Measurements from ENCODE around the gene PTMA. TPM values are rescaled to one million over a fixed set of nuclear protein-coding genes. Genes with fewer than 3 reads are reported as not detected.
A peak's percentile ranks its signal among the peaks of the same experiment; 100 is the strongest.

The PTMA gene
- total and polyA plus RNA-seq, 9 of the 15 experiments (the other 6 are each of a cell fraction or from before 2014, with no cell fraction given), result 429 to 2,322 (median 1,578) TPM

DNA sequence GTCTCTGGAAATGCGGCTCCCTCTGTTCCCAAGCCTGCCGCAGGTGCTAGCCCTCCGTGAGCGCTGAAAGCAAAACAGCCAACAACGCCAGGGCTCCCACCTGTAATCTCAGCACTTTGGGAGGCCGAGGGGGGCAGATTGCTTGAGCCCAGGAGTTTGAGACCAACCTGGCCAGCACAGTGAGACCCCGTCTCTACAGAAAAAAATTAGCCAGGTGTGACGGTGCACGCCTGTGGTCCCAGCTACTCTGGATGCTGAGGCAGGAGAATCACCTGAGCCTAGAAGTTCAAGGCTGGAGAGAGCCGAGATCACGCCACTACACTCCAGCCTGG lies 41.3 kb upstream of the PTMA start (continued):
- TF ChIP-seq GTF2F1 (IDR thresholded peaks at IDR 0.05; ENCODE audit: low read depth, low read length) (no peak), PML (IDR thresholded peaks at IDR 0.05; ENCODE audit: low read length) (no peak), LARP7 (IDR thresholded peaks at IDR 0.05) (no peak), PYGO2 (tag; IDR thresholded peaks at IDR 0.05) (no peak)
- TF ChIP-seq, protein P1, sequence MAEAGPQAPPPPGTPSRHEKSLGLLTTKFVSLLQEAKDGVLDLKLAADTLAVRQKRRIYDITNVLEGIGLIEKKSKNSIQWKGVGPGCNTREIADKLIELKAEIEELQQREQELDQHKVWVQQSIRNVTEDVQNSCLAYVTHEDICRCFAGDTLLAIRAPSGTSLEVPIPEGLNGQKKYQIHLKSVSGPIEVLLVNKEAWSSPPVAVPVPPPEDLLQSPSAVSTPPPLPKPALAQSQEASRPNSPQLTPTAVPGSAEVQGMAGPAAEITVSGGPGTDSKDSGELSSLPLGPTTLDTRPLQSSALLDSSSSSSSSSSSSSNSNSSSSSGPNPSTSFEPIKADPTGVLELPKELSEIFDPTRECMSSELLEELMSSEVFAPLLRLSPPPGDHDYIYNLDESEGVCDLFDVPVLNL (CRISPR knock-in tag; IDR thresholded peaks at IDR 0.05; ENCODE audit: low read depth), result no peak

DNA sequence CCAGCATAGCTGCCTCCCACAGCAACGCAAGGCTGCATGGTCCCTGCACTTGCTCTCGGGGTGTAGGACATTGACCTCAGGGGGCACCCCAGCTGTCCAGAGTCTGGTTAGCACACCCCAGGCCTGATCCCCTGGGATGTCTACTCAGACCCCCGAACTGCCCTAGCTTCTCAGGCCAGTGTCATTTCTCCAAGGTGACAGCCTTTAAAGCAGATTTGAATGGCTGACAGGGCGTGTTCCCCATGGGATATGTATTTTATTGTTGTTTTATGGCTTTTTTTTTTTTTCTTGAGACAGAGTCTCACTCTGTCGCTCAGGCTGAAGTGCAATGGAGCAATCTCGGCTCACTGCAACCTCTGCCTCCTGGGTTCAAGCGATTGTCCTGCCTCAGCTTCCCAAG lies 40.8 kb upstream of the PTMA start:
- Histone ChIP-seq H4K20me1 (replicated peaks; ENCODE audit: control insufficient read depth, insufficient read depth, low read length) (no peaks in the 10 kb centered on the region), H2AFZ (ENCODE audit: low read depth, low read length) (0 out of 2 replicates have a peak overlapping the region, but pooled peaks have one; percentile 86), H3K9ac (ENCODE audit: insufficient read depth in 1 of 2, low read depth in 2 of 2, low read length in 2 of 2) (peak overlapping the region; percentile 68 to 79; a peak in 2 of 4 replicates), H3K36me3 (ENCODE audit: control insufficient read depth, insufficient read depth, low read length) (no peaks in the 10 kb centered on the region), H3K4me1 (replicated peaks in 1 of 2; ENCODE audit: control insufficient read depth in 2 of 2, insufficient read depth in 2 of 2, low read length in 2 of 2) (peaks cover 24 to 62% of the 10 kb centered on the region in 2 experiments), H3K79me2 (ENCODE audit: control insufficient read depth, insufficient read depth, low read length) (no peaks in the 10 kb centered on the region), H3K9me3 (replicated peaks; ENCODE audit: control insufficient read depth, insufficient read depth, low read depth, low read length) (no peaks in the 10 kb centered on the region), H3K9me1 (ENCODE audit: control insufficient read depth, insufficient read depth, low read length) (no peaks in the 10 kb centered on the region), H3K4me2 (ENCODE audit: insufficient read depth, low read length) (no peak overlapping the region), H3K4me3 (no peak overlapping the region), H3K27me3 (ENCODE audit: control insufficient read depth in 2 of 2, insufficient read depth in 2 of 2, low read length in 2 of 2) (no peaks in the 10 kb centered on the region), H3K27ac (ENCODE audit: extremely low read depth, low read depth, low read length) (no peak overlapping the region)
- TF ChIP-seq HNRNPK (IDR thresholded peaks at IDR 0.05; ENCODE audit: low read depth, low read length, poor library complexity, severe bottlenecking), result no peak
- TF ChIP-seq HNRNPUL1 (IDR thresholded peaks at IDR 0.05; ENCODE audit: low read length), result no peak
- CTCF ChIA-PET (ENCODE audit: low intra/inter-chr PET ratio), result no interaction called here
- no peak for FAIRE-seq
- no TSS peak for BruUV-seq (replicated peaks)
- no peak for ATAC-seq
- in situ Hi-C loops (cut with MboI), result no loop called here
- intact Hi-C loops (cut with micrococcal nuclease), result no loop called here
- POLR2A ChIA-PET, result interaction anchor here (0.5 to 1.0 kb wide), 6 partner anchors 29 to 93 kb away, joined by 3 to 4 read pairs (median 4); no protein-coding TSS in a partner anchor
- no peak for DNase-seq (ENCODE audit: extremely low read depth in 1 of 4, low spot score in 3 of 4)
- 62% methylated on average over 6 of the region's 7 CpGs for WGBS (ENCODE audit: insufficient coverage, low coverage, missing lambda C conversion rate)

All from K562 (cell line).